ENCODE results near the gene ADORA3.

The ADORA3 gene

GRCh38 chr1:111486431-111486830 is 17.0 kb downstream of the ADORA3 start:
- no peaks in the 10 kb centered on the region for H3K36me3 ChIP-seq (ENCODE audit: control insufficient read depth in 1 of 2, insufficient read depth in 2 of 2, low read depth in 1 of 2, low read length in 2 of 2)
- H3K27me3 ChIP-seq (ENCODE audit: control insufficient read depth in 1 of 2, insufficient read depth in 1 of 2, low read length in 2 of 2), result peaks cover 5 to 12% of the 10 kb centered on the region in 2 experiments
- no peak overlapping the region for H3K9ac ChIP-seq (ENCODE audit: low read length)
- 98% methylated on average over 6 of the region's 7 CpGs for WGBS
- DNase-seq, result no peak
- H2BK5ac ChIP-seq (ENCODE audit: low read depth, low read length, poor library complexity, severe bottlenecking), result no peak overlapping the region
- no peak overlapping the region for H3K23ac ChIP-seq (ENCODE audit: low read length in 2 of 2)
- no peak overlapping the region for H2AFZ ChIP-seq (ENCODE audit: low read depth, low read length)
- H2AK5ac ChIP-seq (ENCODE audit: low read length, severe bottlenecking), result no peak overlapping the region
- no peak overlapping the region for H4K91ac ChIP-seq (ENCODE audit: low read length)
- no peak overlapping the region for H3K4me2 ChIP-seq (ENCODE audit: low read length, poor library complexity, severe bottlenecking)
- no peak overlapping the region for H3K18ac ChIP-seq (ENCODE audit: low read depth in 1 of 2, low read length in 2 of 2)
- H2BK120ac ChIP-seq (ENCODE audit: low read depth, low read length), result no peak overlapping the region
- H2BK15ac ChIP-seq (ENCODE audit: low read depth, poor library complexity, severe bottlenecking), result no peak overlapping the region
- no peak overlapping the region for H4K8ac ChIP-seq (ENCODE audit: low read length)
- H3K79me1 ChIP-seq (replicated peaks; ENCODE audit: low read length, poor library complexity, severe bottlenecking), result no peaks in the 10 kb centered on the region
- H3K4me1 ChIP-seq (ENCODE audit: control insufficient read depth, insufficient read depth, low read depth, low read length), result no peaks in the 10 kb centered on the region
- no peak overlapping the region for H3K27ac ChIP-seq (ENCODE audit: low read length, poor library complexity, severe bottlenecking)
- H3K4me3 ChIP-seq (ENCODE audit: insufficient read depth in 1 of 2, low read depth in 1 of 2, low read length in 2 of 2), result no peak overlapping the region
- H3K9me3 ChIP-seq (ENCODE audit: control insufficient read depth, low read length), result no peaks in the 10 kb centered on the region
- no peak overlapping the region for H3K4ac ChIP-seq (ENCODE audit: low read depth in 1 of 2, low read length in 2 of 2)
- H2BK12ac ChIP-seq (ENCODE audit: low read length in 2 of 2), result no peak overlapping the region
- H3K14ac ChIP-seq (ENCODE audit: low read length in 2 of 2), result no peak overlapping the region

GRCh38 chr1:111484391-111485026 is 18.9 kb downstream of the ADORA3 start:
- Histone ChIP-seq H3K18ac (ENCODE audit: low read depth in 1 of 2, low read length in 2 of 2) (no peak overlapping the region), H3K4me1 (ENCODE audit: control insufficient read depth, insufficient read depth, low read depth, low read length) (no peaks in the 10 kb centered on the region), H3K4me2 (ENCODE audit: low read length, poor library complexity, severe bottlenecking) (no peak overlapping the region), H3K27ac (ENCODE audit: low read length, poor library complexity, severe bottlenecking) (no peak overlapping the region), H2AK5ac (ENCODE audit: low read length, severe bottlenecking) (no peak overlapping the region), H3K4me3 (ENCODE audit: insufficient read depth in 1 of 2, low read depth in 1 of 2, low read length in 2 of 2) (no peak overlapping the region), H2BK5ac (ENCODE audit: low read depth, low read length, poor library complexity, severe bottlenecking) (no peak overlapping the region), H3K14ac (ENCODE audit: low read length in 2 of 2) (no peak overlapping the region), H3K79me1 (replicated peaks; ENCODE audit: low read length, poor library complexity, severe bottlenecking) (no peaks in the 10 kb centered on the region), H4K91ac (ENCODE audit: low read length) (no peak overlapping the region), H4K8ac (ENCODE audit: low read length) (no peak overlapping the region), H2AFZ (ENCODE audit: low read depth, low read length) (no peak overlapping the region), H3K4ac (ENCODE audit: low read depth in 1 of 2, low read length in 2 of 2) (no peak overlapping the region), H2BK15ac (ENCODE audit: low read depth, poor library complexity, severe bottlenecking) (no peak overlapping the region), H3K9me3 (ENCODE audit: control insufficient read depth, low read length) (no peaks in the 10 kb centered on the region), H3K36me3 (ENCODE audit: control insufficient read depth in 1 of 2, insufficient read depth in 2 of 2, low read depth in 1 of 2, low read length in 2 of 2) (no peaks in the 10 kb centered on the region), H2BK120ac (ENCODE audit: low read depth, low read length) (no peak overlapping the region), H3K27me3 (ENCODE audit: control insufficient read depth in 1 of 2, insufficient read depth in 1 of 2, low read length in 2 of 2) (peaks cover 0 to 5% of the 10 kb centered on the region in 2 experiments), H2BK12ac (ENCODE audit: low read length in 2 of 2) (no peak overlapping the region), H3K9ac (ENCODE audit: low read length) (no peak overlapping the region), H3K23ac (ENCODE audit: low read length in 2 of 2) (no peak overlapping the region)
- no peak for DNase-seq

- no peak overlapping the region for H2AFZ ChIP-seq (ENCODE audit: low read depth, low read length)
- no peaks in the 10 kb centered on the region for H3K36me3 ChIP-seq (ENCODE audit: control insufficient read depth in 1 of 2, insufficient read depth in 2 of 2, low read depth in 1 of 2, low read length in 2 of 2)
- H2BK12ac ChIP-seq (ENCODE audit: low read length in 2 of 2), result no peak overlapping the region
- no peak overlapping the region for H3K27ac ChIP-seq (ENCODE audit: low read length, poor library complexity, severe bottlenecking)
- H2BK5ac ChIP-seq (ENCODE audit: low read depth, low read length, poor library complexity, severe bottlenecking), result no peak overlapping the region
- no peak overlapping the region for H3K14ac ChIP-seq (ENCODE audit: low read length in 2 of 2)
- no peak overlapping the region for H3K4ac ChIP-seq (ENCODE audit: low read depth in 1 of 2, low read length in 2 of 2)
- H4K91ac ChIP-seq (ENCODE audit: low read length), result no peak overlapping the region
- H3K79me1 ChIP-seq (replicated peaks; ENCODE audit: low read length, poor library complexity, severe bottlenecking), result no peaks in the 10 kb centered on the region
- no peak overlapping the region for H3K18ac ChIP-seq (ENCODE audit: low read depth in 1 of 2, low read length in 2 of 2)
- H3K23ac ChIP-seq (ENCODE audit: low read length in 2 of 2), result no peak overlapping the region
- H2BK120ac ChIP-seq (ENCODE audit: low read depth, low read length), result no peak overlapping the region
- H3K27me3 ChIP-seq (ENCODE audit: control insufficient read depth in 1 of 2, insufficient read depth in 1 of 2, low read length in 2 of 2), result peaks cover 0 to 4% of the 10 kb centered on the region in 2 experiments
- no peak overlapping the region for H3K4me2 ChIP-seq (ENCODE audit: low read length, poor library complexity, severe bottlenecking)
- no peak overlapping the region for H3K4me3 ChIP-seq (ENCODE audit: insufficient read depth in 1 of 2, low read depth in 1 of 2, low read length in 2 of 2)
- 68% methylated on average over 2 of the region's 2 CpGs for WGBS
- H2AK5ac ChIP-seq (ENCODE audit: low read length, severe bottlenecking), result no peak overlapping the region
- no peak overlapping the region for H2BK15ac ChIP-seq (ENCODE audit: low read depth, poor library complexity, severe bottlenecking)
- DNase-seq, result no peak
- no peak overlapping the region for H4K8ac ChIP-seq (ENCODE audit: low read length)
- no peaks in the 10 kb centered on the region for H3K4me1 ChIP-seq (ENCODE audit: control insufficient read depth, insufficient read depth, low read depth, low read length)
- no peaks in the 10 kb centered on the region for H3K9me3 ChIP-seq (ENCODE audit: control insufficient read depth, low read length)
- no peak overlapping the region for H3K9ac ChIP-seq (ENCODE audit: low read length)
These were observed 19.6 kb downstream of the ADORA3 start for GRCh38 chr1:111483876-111484275.

- Histone ChIP-seq H3K9ac (ENCODE audit: low read length) (peak overlapping the region; percentile 1), H3K18ac (ENCODE audit: low read depth in 1 of 2, low read length in 2 of 2) (no peak overlapping the region), H3K27me3 (ENCODE audit: control insufficient read depth in 1 of 2, insufficient read depth in 1 of 2, low read length in 2 of 2) (no peaks in the 10 kb centered on the region), H3K9me3 (ENCODE audit: control insufficient read depth, low read length) (no peaks in the 10 kb centered on the region), H2AFZ (ENCODE audit: low read depth, low read length) (no peak overlapping the region), H2BK12ac (ENCODE audit: low read length in 2 of 2) (no peak overlapping the region), H2BK5ac (ENCODE audit: low read depth, low read length, poor library complexity, severe bottlenecking) (no peak overlapping the region), H4K8ac (ENCODE audit: low read length) (no peak overlapping the region), H3K4me2 (ENCODE audit: low read length, poor library complexity, severe bottlenecking) (no peak overlapping the region), H3K27ac (ENCODE audit: low read length, poor library complexity, severe bottlenecking) (no peak overlapping the region), H3K23ac (ENCODE audit: low read length in 2 of 2) (no peak overlapping the region), H2BK120ac (ENCODE audit: low read depth, low read length) (no peak overlapping the region), H3K14ac (ENCODE audit: low read length in 2 of 2) (no peak overlapping the region), H2AK5ac (ENCODE audit: low read length, severe bottlenecking) (no peak overlapping the region), H3K4me3 (ENCODE audit: insufficient read depth in 1 of 2, low read depth in 1 of 2, low read length in 2 of 2) (no peak overlapping the region), H3K36me3 (ENCODE audit: control insufficient read depth in 1 of 2, insufficient read depth in 2 of 2, low read depth in 1 of 2, low read length in 2 of 2) (no peaks in the 10 kb centered on the region), H3K4me1 (ENCODE audit: control insufficient read depth, insufficient read depth, low read depth, low read length) (no peaks in the 10 kb centered on the region), H4K91ac (ENCODE audit: low read length) (no peak overlapping the region), H3K79me1 (replicated peaks; ENCODE audit: low read length, poor library complexity, severe bottlenecking) (no peaks in the 10 kb centered on the region), H2BK15ac (ENCODE audit: low read depth, poor library complexity, severe bottlenecking) (no peak overlapping the region), H3K4ac (ENCODE audit: low read depth in 1 of 2, low read length in 2 of 2) (no peak overlapping the region)
- 68% methylated on average over 2 of the region's 3 CpGs for WGBS
- no peak for DNase-seq
These were observed 20.3 kb downstream of the ADORA3 start for GRCh38 chr1:111483166-111483565.
